GM12873 (cell line): ENCODE results near the gene DDX49.
A peak's percentile ranks its signal among the peaks of the same experiment; 100 is the strongest.

Source experiments
- CTCF ChIP-seq: IDR thresholded peaks from 2 replicates; pipeline ENCODE4 v1.5.1; 2012; ENCODE audit warnings: low read depth, mild to moderate bottlenecking, moderate library complexity, low read length, control low read depth; ENCODE audit not compliant: insufficient read depth; ENCODE audit errors: missing control alignments

DDX49 gene

GRCh38 chr19:18889949-18890745 lies 29.4 kb upstream of the DDX49 start:
- no peak for TF ChIP-seq CTCF

- TF ChIP-seq CTCF = no peak
Measured at GRCh38 chr19:18893587-18894253, 25.8 kb upstream of the DDX49 start.

- TF ChIP-seq CTCF = no peak
Measured at GRCh38 chr19:18894254-18895037, 25.1 kb upstream of the DDX49 start.

GRCh38 chr19:18895038-18895823 lies 24.3 kb upstream of the DDX49 start:
- peak; percentile 35 for TF ChIP-seq CTCF

GRCh38 chr19:18895824-18896341 lies 23.6 kb upstream of the DDX49 start, which contains the start of gene CERS1:
CERS1 (minus strand) TSS chr19:18896158; CDS start chr19:18896072, 86 bp downstream.
- no peak for TF ChIP-seq CTCF

GRCh38 chr19:18896421-18896841 lies 23.1 kb upstream of the DDX49 start:
- TF ChIP-seq CTCF = no peak
